ENCODE measurements around the gene GALNT16.
"Not testable (repeated sequence)": the region's sequence is repeated elsewhere in the genome, so short reads cannot be mapped to it uniquely, and the experiment has no call there.

The GALNT16 gene

GRCh38 chr14:69287098-69288010 is 27.4 kb downstream of the GALNT16 start:
- DNase-seq: no peak

- no peak for DNase-seq
Observed at GRCh38 chr14:69288011-69288771, 28.2 kb downstream of the GALNT16 start.

- DNase-seq: no peak
Observed at GRCh38 chr14:69288956-69289705, 29.2 kb downstream of the GALNT16 start.

- DNase-seq: no peak
Observed at GRCh38 chr14:69289811-69290520, 30.0 kb downstream of the GALNT16 start.

- DNase-seq: not testable (repeated sequence)
Observed at GRCh38 chr14:69290881-69291280, 30.9 kb downstream of the GALNT16 start.

GRCh38 chr14:69291396-69291795 is 31.4 kb downstream of the GALNT16 start:
- DNase-seq: no peak

GRCh38 chr14:69291891-69292561 is 32.1 kb downstream of the GALNT16 start:
- DNase-seq: no peak

- DNase-seq: no peak
Observed at GRCh38 chr14:69298131-69299071, 38.4 kb downstream of the GALNT16 start.

- DNase-seq: no peak
Observed at GRCh38 chr14:69299286-69300035, 39.5 kb downstream of the GALNT16 start.

- DNase-seq: no peak
Observed at GRCh38 chr14:69300601-69301221, 40.8 kb downstream of the GALNT16 start.

- no peak for DNase-seq
Observed at GRCh38 chr14:69303086-69303485, 43.1 kb downstream of the GALNT16 start.

- DNase-seq: no peak
Observed at GRCh38 chr14:69312608-69313007, 52.6 kb downstream of the GALNT16 start.

- DNase-seq: no peak
Observed at GRCh38 chr14:69313176-69313575, 53.2 kb downstream of the GALNT16 start.

GRCh38 chr14:69314327-69314726 is 54.4 kb downstream of the GALNT16 start:
- DNase-seq: no peak

- no peak for DNase-seq
Observed at GRCh38 chr14:69315301-69315700, 55.3 kb downstream of the GALNT16 start.

GRCh38 chr14:69316449-69317101 is 56.6 kb downstream of the GALNT16 start:
- no peak for DNase-seq

- no peak for DNase-seq
Observed at GRCh38 chr14:69317102-69317755, 57.3 kb downstream of the GALNT16 start.

GRCh38 chr14:69317780-69318179 is 57.8 kb downstream of the GALNT16 start:
- DNase-seq: no peak
